PC-3 (cell line): ENCODE measurements around the gene CFAP20DC.
"Not testable (repeated sequence)": the region's sequence is repeated elsewhere in the genome, so short reads cannot be mapped to it uniquely, and the experiment has no call there.

Experiments used
- CTCF ChIP-seq: fragments of 300-600 bp; sonication (generic); conservative IDR thresholded peaks from 2 replicates; pipeline ENCODE4 v1.5.1; 2017; ENCODE audit warnings: antibody characterized with exemption, low read depth, mild to moderate bottlenecking, low read length
- EZH2 ChIP-seq: fragments of 300-600 bp; sonication (generic); IDR thresholded peaks from one replicate; pipeline ENCODE4 v1.6.1; 2017; ENCODE audit warnings: antibody characterized with exemption, mild to moderate bottlenecking, low read length; ENCODE audit not compliant: unreplicated experiment

GRCh38 chr3:59050811-59051414, 1.1 kb upstream of the CFAP20DC start:
- TF ChIP-seq CTCF, EZH2: not testable (repeated sequence)
